ENCODE data around the gene PEX16.

Gene PEX16

DNA sequence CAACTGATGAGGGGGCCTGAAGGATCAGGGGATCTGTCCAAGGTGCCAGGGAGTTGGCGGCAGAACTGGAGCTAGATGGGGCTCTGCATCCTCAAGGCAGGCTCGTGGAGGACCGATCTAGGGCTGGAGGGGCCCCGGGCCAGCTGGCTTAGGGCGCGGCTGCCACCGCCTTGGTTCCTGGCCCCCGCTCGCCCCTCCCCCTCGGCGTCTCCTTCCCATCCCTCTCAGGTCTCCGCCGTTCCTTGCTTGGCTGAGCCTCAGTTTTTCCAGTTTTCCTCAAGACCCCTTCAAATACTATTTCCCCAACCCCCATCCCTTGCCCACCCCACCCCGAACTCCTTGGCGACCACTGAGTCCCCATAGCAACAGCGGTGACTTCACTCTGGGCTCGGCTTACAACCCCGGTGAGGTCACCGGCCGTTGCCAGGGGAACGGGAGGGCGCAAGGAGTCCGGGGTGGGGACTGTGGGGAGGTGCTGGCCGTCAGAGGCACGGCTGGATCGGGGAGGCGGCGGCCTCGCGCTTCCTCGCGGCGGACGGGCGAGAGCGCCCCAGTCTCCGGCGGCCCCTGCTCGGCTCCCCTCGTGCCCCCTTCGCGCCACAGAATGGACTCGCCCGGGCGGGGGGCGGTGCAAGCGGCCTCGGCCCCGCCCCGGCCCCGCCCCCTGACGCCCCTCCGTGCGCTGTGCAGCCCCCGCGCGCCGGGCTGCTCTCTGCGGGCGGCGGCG, 18.1 kb downstream of the PEX16 start:
- in situ Hi-C loops (cut with HindIII; ENCODE audit: low sequenced_read_pairs), result no loop called here
- TF ChIP-seq CTCF (IDR thresholded peaks at IDR 0.05; ENCODE audit: low read depth, low read length), result no peak
- DNase-seq (ENCODE audit: low read depth, low spot score), result peak; percentile 93
- H3K4me3 ChIP-seq (ENCODE audit: low read depth, low read length), result peak overlapping the region; percentile 41

DNA sequence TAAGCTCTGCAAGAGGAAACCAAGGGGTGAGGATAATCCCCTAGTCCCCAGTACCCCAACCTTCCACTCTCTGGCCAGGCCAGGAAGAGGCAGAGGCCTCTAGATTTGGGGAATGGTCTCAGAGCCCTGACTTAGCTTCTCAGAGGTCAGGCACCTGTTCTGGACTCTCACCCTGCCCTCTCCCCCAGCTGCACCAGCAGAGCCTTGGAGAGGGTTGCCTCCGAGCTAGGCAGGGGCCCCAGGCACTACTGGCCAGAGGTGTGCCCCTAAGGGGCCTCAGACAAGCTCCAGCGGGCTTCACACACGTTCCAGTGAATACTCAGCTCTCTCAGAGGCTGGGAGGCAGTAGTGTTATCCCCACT, 18.6 kb downstream of the PEX16 start:
- H3K4me3 ChIP-seq (ENCODE audit: low read depth, low read length), result no peak overlapping the region
- TF ChIP-seq CTCF (IDR thresholded peaks at IDR 0.05; ENCODE audit: low read depth, low read length), result no peak
- in situ Hi-C loops (cut with HindIII; ENCODE audit: low sequenced_read_pairs), result no loop called here
- DNase-seq (ENCODE audit: low read depth, low spot score), result no peak

DNA sequence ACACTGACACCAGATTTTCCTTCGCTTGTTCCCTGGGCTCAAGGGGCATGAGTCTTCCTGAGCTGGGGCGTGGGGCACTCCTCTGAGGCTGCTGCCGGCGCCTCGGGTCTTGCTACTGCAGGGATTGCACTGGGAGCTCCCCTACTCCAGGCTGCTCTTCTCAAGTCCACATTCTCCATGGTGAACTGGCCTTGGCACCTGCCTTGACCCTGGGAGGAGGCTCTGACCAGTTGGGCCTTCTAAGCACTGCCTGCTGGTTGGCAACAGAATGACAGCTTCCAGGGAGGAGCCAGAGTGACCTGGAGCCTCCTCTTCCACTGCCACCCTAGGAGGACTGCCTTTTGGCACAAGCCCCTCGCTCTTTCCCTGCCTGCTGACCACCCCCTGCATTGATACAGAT, 20.1 kb downstream of the PEX16 start:
- DNase-seq (ENCODE audit: low read depth, low spot score), result no peak
- TF ChIP-seq CTCF (IDR thresholded peaks at IDR 0.05; ENCODE audit: low read depth, low read length), result no peak
- H3K4me3 ChIP-seq (ENCODE audit: low read depth, low read length), result no peak overlapping the region
- in situ Hi-C loops (cut with HindIII; ENCODE audit: low sequenced_read_pairs), result no loop called here

DNA sequence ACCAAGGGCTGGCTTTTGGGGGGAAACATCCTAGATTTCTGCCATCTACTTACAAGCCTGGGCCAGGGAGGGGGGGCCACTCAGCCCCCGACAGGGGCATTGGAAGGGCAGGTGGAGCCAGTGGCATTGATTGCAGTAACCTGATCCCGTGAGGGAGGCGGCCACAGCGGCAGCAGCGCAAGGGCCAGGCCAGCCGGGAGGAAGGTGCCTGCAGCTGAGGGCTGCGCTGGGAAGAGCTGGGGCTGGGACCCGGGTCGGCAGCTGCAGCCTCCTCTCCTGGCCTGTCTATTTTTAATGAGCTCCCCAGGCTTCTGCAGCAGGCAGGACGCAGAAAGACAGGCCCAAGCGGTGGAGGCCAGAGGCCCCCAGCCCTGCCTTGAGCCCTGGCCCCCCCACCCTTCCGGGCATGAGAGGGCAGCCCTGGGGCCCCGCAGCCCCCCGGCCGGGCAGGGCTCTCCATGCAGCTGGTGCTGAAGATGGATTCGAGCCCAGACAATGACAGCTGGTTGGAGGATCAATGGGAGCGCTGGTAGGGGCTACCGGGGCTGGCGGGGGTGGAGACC, 21.2 kb downstream of the PEX16 start:
- in situ Hi-C loops (cut with HindIII; ENCODE audit: low sequenced_read_pairs), result no loop called here
- no peak for DNase-seq (ENCODE audit: low read depth, low spot score)
- H3K4me3 ChIP-seq (ENCODE audit: low read depth, low read length), result no peak overlapping the region
- no peak for TF ChIP-seq CTCF (IDR thresholded peaks at IDR 0.05; ENCODE audit: low read depth, low read length)

DNA sequence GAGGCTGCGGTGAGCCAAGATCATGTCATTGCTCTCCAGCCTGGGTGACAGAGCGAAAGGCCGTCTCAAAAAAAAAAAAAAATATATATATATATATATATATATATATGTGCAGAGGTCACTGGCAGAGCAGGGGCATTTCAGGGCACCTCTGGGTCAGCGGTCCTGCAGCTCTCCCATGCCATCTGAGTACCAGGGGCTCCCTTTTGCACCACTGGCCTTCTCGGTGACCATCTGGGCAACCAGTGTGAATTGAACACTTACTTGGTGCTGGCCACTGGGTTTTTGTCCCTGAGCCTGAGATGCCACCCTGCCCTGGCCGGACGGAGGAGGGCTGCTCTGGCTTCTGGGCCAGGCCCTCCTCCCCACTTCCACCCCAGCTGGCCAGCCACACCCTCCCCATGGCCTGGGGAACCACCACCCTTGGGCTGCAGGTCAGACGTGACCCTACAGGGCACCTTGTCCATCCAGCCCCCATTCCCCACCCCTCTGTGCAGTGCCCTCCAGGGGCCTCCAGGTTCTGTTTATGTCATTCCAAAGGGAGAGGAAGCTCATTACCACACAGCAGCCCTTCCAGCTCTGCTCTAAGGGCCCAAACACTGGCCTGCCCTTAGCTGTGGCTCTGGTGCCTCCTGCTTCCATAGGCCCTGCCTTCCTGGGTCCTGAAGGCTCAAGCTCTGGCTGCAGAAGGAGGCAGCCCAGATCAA, 22.0 kb downstream of the PEX16 start:
- DNase-seq (ENCODE audit: low read depth, low spot score), result no peak
- in situ Hi-C loops (cut with HindIII; ENCODE audit: low sequenced_read_pairs), result no loop called here
- no peak for TF ChIP-seq CTCF (IDR thresholded peaks at IDR 0.05; ENCODE audit: low read depth, low read length)
- H3K4me3 ChIP-seq (ENCODE audit: low read depth, low read length), result no peak overlapping the region

DNA sequence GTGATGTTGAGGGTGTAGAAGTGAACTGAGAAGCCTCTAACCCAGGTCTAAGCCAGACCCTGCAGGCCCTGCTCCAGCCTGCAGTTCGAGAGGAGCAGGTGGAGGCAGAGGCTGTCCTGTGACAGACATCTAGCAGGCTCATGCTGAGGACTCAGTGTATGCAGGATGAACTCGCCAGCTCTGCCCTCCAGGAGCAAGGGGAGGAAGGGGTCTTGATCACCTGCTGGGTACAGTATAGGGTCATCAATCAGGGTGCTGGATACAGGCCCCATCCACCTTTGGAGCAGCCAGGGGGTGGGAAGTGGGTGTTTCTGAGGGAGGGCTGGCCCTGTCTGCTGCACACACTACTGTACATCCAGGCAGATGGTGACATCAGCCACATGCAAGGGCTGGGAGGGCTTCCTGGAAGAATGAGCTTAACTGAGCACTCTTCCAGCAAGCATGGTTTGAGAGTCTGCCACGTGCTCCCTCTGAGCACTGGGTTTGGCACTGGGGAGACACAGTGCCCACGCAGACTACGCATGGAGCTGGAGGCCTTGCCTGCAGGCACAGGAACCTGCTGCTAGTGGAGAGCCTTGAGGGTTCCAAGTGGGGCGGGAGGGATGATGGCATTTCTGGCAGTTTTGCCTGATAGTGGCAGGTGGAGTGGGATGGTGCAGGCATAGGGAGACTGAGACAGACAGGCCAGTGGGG, 23.0 kb downstream of the PEX16 start:
- no peak for DNase-seq (ENCODE audit: low read depth, low spot score)
- no peak for TF ChIP-seq CTCF (IDR thresholded peaks at IDR 0.05; ENCODE audit: low read depth, low read length)
- H3K4me3 ChIP-seq (ENCODE audit: low read depth, low read length), result no peak overlapping the region
- in situ Hi-C loops (cut with HindIII; ENCODE audit: low sequenced_read_pairs), result no loop called here
